Measurements from ENCODE around the gene ZIC1.

The ZIC1 gene

GRCh38 chr3:147424581-147425387 lies 15.6 kb downstream of the ZIC1 start:
- no peak for DNase-seq

GRCh38 chr3:147425388-147425850 lies 16.3 kb downstream of the ZIC1 start:
- no peak for DNase-seq

- no peak for DNase-seq
These were observed 17.8 kb downstream of the ZIC1 start for GRCh38 chr3:147426931-147427330.

GRCh38 chr3:147427746-147428145 lies 18.6 kb downstream of the ZIC1 start:
- no peak for DNase-seq

- no peak for DNase-seq
These were observed 19.2 kb downstream of the ZIC1 start for GRCh38 chr3:147428326-147428725.

- DNase-seq = no peak
These were observed 19.6 kb downstream of the ZIC1 start for GRCh38 chr3:147428754-147429153.

GRCh38 chr3:147431751-147432150 lies 22.6 kb downstream of the ZIC1 start:
- DNase-seq = no peak

- DNase-seq = no peak
These were observed 38.1 kb downstream of the ZIC1 start for GRCh38 chr3:147447224-147447623.

- DNase-seq = no peak
These were observed 40.5 kb downstream of the ZIC1 start for GRCh38 chr3:147449669-147450068.

- no peak for DNase-seq
These were observed 50.0 kb downstream of the ZIC1 start for GRCh38 chr3:147458995-147459704.

GRCh38 chr3:147462856-147463255 lies 53.7 kb downstream of the ZIC1 start:
- no peak for DNase-seq
